H54 (cell line): ENCODE measurements around the gene RNF32.
"Not testable (repeated sequence)": the region's sequence is repeated elsewhere in the genome, so short reads cannot be mapped to it uniquely, and the experiment has no call there.

Source experiments
- DNase-seq: peaks from one replicate; pipeline ENCODE4 v3.0.0; 2011; ENCODE audit warnings: low spot score, mixed read lengths; ENCODE audit not compliant: insufficient read length
- FAIRE-seq: peaks from 3 replicates; lab custom pipeline; 2011; peaks lifted over from hg19 to GRCh38; lab: Jason Lieb, UNC
- POLR2A ChIP-seq: IDR thresholded peaks from 2 replicates; pipeline ENCODE4 v1.6.1; 2011; ENCODE audit warnings: low read depth, mild to moderate bottlenecking, low read length

The RNF32 gene

GRCh38 chr7:156608173-156608478 lies 32.4 kb upstream of the RNF32 start:
- FAIRE-seq, result no peak
- TF ChIP-seq POLR2A, result no peak
- DNase-seq, result no peak

- FAIRE-seq, result no peak
- TF ChIP-seq POLR2A, result no peak
- DNase-seq, result no peak
Measured at GRCh38 chr7:156609010-156609877, 31.3 kb upstream of the RNF32 start.

- TF ChIP-seq POLR2A, result no peak
- DNase-seq, result no peak
- FAIRE-seq, result no peak
Measured at GRCh38 chr7:156610130-156610529, 30.4 kb upstream of the RNF32 start.

- FAIRE-seq (no peak), DNase-seq (no peak)
- no peak for TF ChIP-seq POLR2A
Measured at GRCh38 chr7:156610601-156611000, 30.0 kb upstream of the RNF32 start.

- DNase-seq (no peak), FAIRE-seq (no peak)
- no peak for TF ChIP-seq POLR2A
Measured at GRCh38 chr7:156611014-156612010, 29.3 kb upstream of the RNF32 start.

GRCh38 chr7:156612930-156613329 lies 27.6 kb upstream of the RNF32 start:
- DNase-seq, result no peak
- TF ChIP-seq POLR2A, result no peak
- no peak for FAIRE-seq

- TF ChIP-seq POLR2A, result no peak
- FAIRE-seq (no peak), DNase-seq (no peak)
Measured at GRCh38 chr7:156614434-156615264, 25.9 kb upstream of the RNF32 start.

GRCh38 chr7:156616269-156617202 lies 24.0 kb upstream of the RNF32 start:
- DNase-seq (no peak), FAIRE-seq (no peak)
- TF ChIP-seq POLR2A, result no peak

- FAIRE-seq (no peak), DNase-seq (no peak)
- no peak for TF ChIP-seq POLR2A
Measured at GRCh38 chr7:156617215-156617614, 23.4 kb upstream of the RNF32 start.

GRCh38 chr7:156618078-156618779 lies 22.3 kb upstream of the RNF32 start:
- FAIRE-seq (no peak), DNase-seq (no peak)
- TF ChIP-seq POLR2A, result no peak

GRCh38 chr7:156618780-156619367 lies 21.7 kb upstream of the RNF32 start:
- FAIRE-seq (no peak), DNase-seq (no peak)
- TF ChIP-seq POLR2A, result no peak

- not testable (repeated sequence) for FAIRE-seq, DNase-seq
Measured at GRCh38 chr7:156619488-156620290, 20.9 kb upstream of the RNF32 start.
